Esophagus muscularis mucosa (tissue), 3 donors: ENCODE results near the gene DNHD1.

ENCODE experiments used
- POLR2A ChIP-seq: fragments of 450-650 bp; IDR thresholded peaks from one replicate; pipeline ENCODE4 v1.6.1; 2017; ENCODE audit warnings: antibody characterized with exemption, moderate library complexity, mild to moderate bottlenecking, low read depth
- TF ChIP-seq, protein P1 (sequence below), 3 experiments: fragments of 200-600 bp in 2 of 3; fragments of 450-650 bp in 1 of 3; sonication (generic) in 2 of 3; IDR thresholded peaks; one replicate each; pipeline ENCODE4 v1.5.1; 2017 to 2019; ENCODE audit warnings: antibody characterized with exemption in 3 of 3, mild to moderate bottlenecking in 2 of 3, moderate library complexity in 1 of 3

GRCh38 chr11:6611092-6611962 is 114.2 kb downstream of the DNHD1 start:
- TF ChIP-seq, protein P1, sequence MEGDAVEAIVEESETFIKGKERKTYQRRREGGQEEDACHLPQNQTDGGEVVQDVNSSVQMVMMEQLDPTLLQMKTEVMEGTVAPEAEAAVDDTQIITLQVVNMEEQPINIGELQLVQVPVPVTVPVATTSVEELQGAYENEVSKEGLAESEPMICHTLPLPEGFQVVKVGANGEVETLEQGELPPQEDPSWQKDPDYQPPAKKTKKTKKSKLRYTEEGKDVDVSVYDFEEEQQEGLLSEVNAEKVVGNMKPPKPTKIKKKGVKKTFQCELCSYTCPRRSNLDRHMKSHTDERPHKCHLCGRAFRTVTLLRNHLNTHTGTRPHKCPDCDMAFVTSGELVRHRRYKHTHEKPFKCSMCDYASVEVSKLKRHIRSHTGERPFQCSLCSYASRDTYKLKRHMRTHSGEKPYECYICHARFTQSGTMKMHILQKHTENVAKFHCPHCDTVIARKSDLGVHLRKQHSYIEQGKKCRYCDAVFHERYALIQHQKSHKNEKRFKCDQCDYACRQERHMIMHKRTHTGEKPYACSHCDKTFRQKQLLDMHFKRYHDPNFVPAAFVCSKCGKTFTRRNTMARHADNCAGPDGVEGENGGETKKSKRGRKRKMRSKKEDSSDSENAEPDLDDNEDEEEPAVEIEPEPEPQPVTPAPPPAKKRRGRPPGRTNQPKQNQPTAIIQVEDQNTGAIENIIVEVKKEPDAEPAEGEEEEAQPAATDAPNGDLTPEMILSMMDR (IDR thresholded peaks at IDR 0.05), result no peak
- no peak for TF ChIP-seq POLR2A
